K562 (cell line): Measurements from ENCODE around the gene RSPH9. TPM values are rescaled to one million over a fixed set of nuclear protein-coding genes. Genes with fewer than 3 reads are reported as not detected.

Source experiments
- ARID3B ChIP-seq: fragments of 250-450 bp; sonication (Bioruptor Pico); IDR thresholded peaks from 2 replicates; pipeline ENCODE4 v1.4.0; 2020; ENCODE audit warnings: borderline replicate concordance
- ATF4 ChIP-seq: fragments of 450-650 bp; formaldehyde crosslinking; IDR thresholded peaks from 2 replicates; pipeline ENCODE4 v1.4.0; 2022; ENCODE audit warnings: mild to moderate bottlenecking, moderate library complexity
- BRF2 ChIP-seq: IDR thresholded peaks from 3 replicates; pipeline ENCODE4 v1.6.1; 2011; ENCODE audit warnings: borderline replicate concordance, mild to moderate bottlenecking; ENCODE audit not compliant: insufficient read length, insufficient read depth
- ETS2 ChIP-seq: IDR thresholded peaks from 2 replicates; pipeline ENCODE4 v1.6.1; 2016; ENCODE audit warnings: borderline replicate concordance, missing genetic modification characterization, mild to moderate bottlenecking, moderate library complexity, missing compliant biosample characterization; ENCODE audit not compliant: poor library complexity, severe bottlenecking
- GATA2 ChIP-seq: sonication (generic); formaldehyde crosslinking; IDR thresholded peaks from 2 replicates; pipeline ENCODE4 v1.4.0; 2020; ENCODE audit warnings: mild to moderate bottlenecking, missing genetic modification reagents
- KAT8 ChIP-seq: fragments of 450-650 bp; IDR thresholded peaks from 2 replicates; pipeline ENCODE4 v1.6.1; 2016; ENCODE audit warnings: low read depth, mild to moderate bottlenecking
- MAFK ChIP-seq: IDR thresholded peaks from 2 replicates; pipeline ENCODE4 v1.6.1; 2011; ENCODE audit warnings: low read length, improper control_type of control experiment
- MIER1 ChIP-seq: fragments of 450-650 bp; IDR thresholded peaks from 2 replicates; pipeline ENCODE4 v1.6.1; 2016; ENCODE audit warnings: antibody characterized with exemption, mild to moderate bottlenecking, low read depth
- NCOA2 ChIP-seq, 2 experiments: fragments of 450-650 bp; IDR thresholded peaks; 2 replicates each; pipeline ENCODE4 v1.6.1; 2018; ENCODE audit warnings: mild to moderate bottlenecking in 2 of 2, moderate library complexity in 1 of 2; ENCODE audit not compliant: partially characterized antibody in 2 of 2
- NCOR1 ChIP-seq: fragments of 450-650 bp; IDR thresholded peaks from 2 replicates; pipeline ENCODE4 v1.6.1; 2016; ENCODE audit warnings: mild to moderate bottlenecking, moderate library complexity
- NR1H2 ChIP-seq: sonication (generic); formaldehyde crosslinking; IDR thresholded peaks from 2 replicates; pipeline ENCODE4 v1.4.0; 2020; ENCODE audit warnings: mild to moderate bottlenecking, missing genetic modification reagents
- NR3C1 ChIP-seq: sonication (generic); formaldehyde crosslinking; IDR thresholded peaks from 2 replicates; pipeline ENCODE4 v1.8.1; 2022; ENCODE audit warnings: missing genetic modification reagents
- RAD51 ChIP-seq: fragments of 450-650 bp; IDR thresholded peaks from 2 replicates; pipeline ENCODE4 v1.7.1; 2016; ENCODE audit warnings: low read depth, mild to moderate bottlenecking, borderline replicate concordance
- SAFB2 ChIP-seq: fragments of 200-400 bp; formaldehyde crosslinking; IDR thresholded peaks from 2 replicates; pipeline ENCODE4 v1.6.1; 2018; ENCODE audit warnings: borderline replicate concordance, low read length, low read depth, moderate library complexity; ENCODE audit not compliant: severe bottlenecking
- SREBF1 ChIP-seq: fragments of 150-350 bp; IDR thresholded peaks from 2 replicates; pipeline ENCODE4 v1.6.1; 2014; ENCODE audit warnings: antibody characterized with exemption, low read depth, low read length, borderline replicate concordance
- STAG1 ChIP-seq: sonication (generic); formaldehyde crosslinking; IDR thresholded peaks from 2 replicates; pipeline ENCODE4 v1.5.0; 2020; ENCODE audit warnings: missing genetic modification reagents, borderline replicate concordance
- TGIF2 ChIP-seq: sonication (generic); formaldehyde crosslinking; IDR thresholded peaks from 2 replicates; pipeline ENCODE4 v1.8.1; 2022; ENCODE audit warnings: mild to moderate bottlenecking, missing genetic modification reagents, moderate library complexity
- THRAP3 ChIP-seq: fragments of 450-650 bp; IDR thresholded peaks from 2 replicates; pipeline ENCODE4 v1.6.1; 2016; ENCODE audit warnings: mild to moderate bottlenecking, inconsistent platforms, borderline replicate concordance
- ZBED1 ChIP-seq: IDR thresholded peaks from 2 replicates; pipeline ENCODE4 v1.6.1; 2014
- ZBTB7A ChIP-seq: IDR thresholded peaks from 2 replicates; pipeline ENCODE4 v1.6.1; 2011; ENCODE audit warnings: low read depth, mild to moderate bottlenecking, low read length, moderate library complexity, borderline replicate concordance; ENCODE audit not compliant: control insufficient read depth
- ZNF124 ChIP-seq: sonication (generic); formaldehyde crosslinking; IDR thresholded peaks from 2 replicates; pipeline ENCODE4 v1.8.1; 2022; ENCODE audit warnings: missing genetic modification reagents
- ZNF133 ChIP-seq: fragments of 250-450 bp; sonication (Bioruptor Pico); IDR thresholded peaks from 2 replicates; pipeline ENCODE4 v1.4.0; 2020; ENCODE audit warnings: mild to moderate bottlenecking
- ZNF134 ChIP-seq: fragments of 250-450 bp; sonication (Bioruptor Pico); conservative IDR thresholded peaks from 2 replicates; pipeline ENCODE4 v1.4.0; 2020
- ZNF23 ChIP-seq: fragments of 250-450 bp; sonication (Bioruptor Pico); IDR thresholded peaks from 2 replicates; pipeline ENCODE4 v1.4.0; 2020; ENCODE audit warnings: mild to moderate bottlenecking
- ZNF311 ChIP-seq: fragments of 250-450 bp; sonication (Bioruptor Pico); IDR thresholded peaks from 2 replicates; pipeline ENCODE4 v1.4.0; 2020; ENCODE audit warnings: mild to moderate bottlenecking, moderate library complexity
- ZNF347 ChIP-seq: fragments of 450-650 bp; formaldehyde crosslinking; IDR thresholded peaks from 2 replicates; pipeline ENCODE4 v1.4.0; 2020; ENCODE audit warnings: low read depth, mild to moderate bottlenecking, moderate library complexity
- ZNF77 ChIP-seq: fragments of 250-450 bp; sonication (Bioruptor Pico); IDR thresholded peaks from 2 replicates; pipeline ENCODE4 v1.5.0; 2020
- polyA plus RNA-seq, 8 experiments: library from polyadenylated mRNA; depleted of rRNA in 4 of 8; stranded (reverse) in 5 of 8; unstranded in 3 of 8; fragments of >200 nt; fragmentation: Nextera tagmentation in 2 of 8; fragmentation: Illumina TruSeq in 1 of 8; extraction: Ambion mirVana in 2 of 8; extraction: Trizol in 1 of 8; gene quantifications; 2 replicates each; pipeline versions ENCODE4 v1.2.1 to v1.2.3, GENCODE V29; 2011 to 2014; ENCODE audit warnings: inconsistent platforms in 1 of 8, missing spikeins in 1 of 8
- total RNA-seq, 7 experiments: library from RNA; depleted of rRNA in 6 of 7; stranded (reverse); fragments of >200 nt in 6 of 7; fragmentation: Illumina TruSeq in 2 of 7; extraction: Trizol in 2 of 7; gene quantifications; 2 replicates each; pipeline versions ENCODE4 v1.2.1 to v1.2.3, GENCODE V29; 2011 to 2021; ENCODE audit warnings: low replicate concordance in 1 of 7

The RSPH9 gene
- total and polyA plus RNA-seq, 9 of the 15 experiments (the other 6 are each of a cell fraction or from before 2014, with no cell fraction given), result 0.05 to 0.60 (median 0.39) TPM; not detected in 6

- TF ChIP-seq NR1H2 (peak; percentile 93; the same call in 1 of the 2 replicates), TGIF2 (CRISPR knock-in tag) (no peak), ZBED1 (0 out of 2 replicates have a peak, but pooled peaks have one; percentile 72), MAFK (no peak), ZNF23 (no peak), STAG1 (CRISPR knock-in tag) (no peak), BRF2 (no peak), ZNF134 (CRISPR knock-in tag) (no peak), SAFB2 (no peak), ZNF347 (CRISPR knock-in tag) (no peak), MIER1 (peak; percentile 97), ARID3B (CRISPR knock-in tag) (no peak), ZNF77 (no peak), KAT8 (no peak), SREBF1 (no peak), ATF4 (no peak), RAD51 (no peak), ZNF311 (CRISPR knock-in tag) (no peak), NCOR1 (no peak), GATA2 (CRISPR knock-in tag) (peak; percentile 16; the same call in 1 of the 2 replicates), NCOA2 (IDR thresholded peaks at IDR 0.05; ENCODE audit: partially characterized antibody in 2 of 2) (no peak), THRAP3 (no peak), ZBTB7A (peak; percentile 52; the same call in 1 of the 2 replicates), ETS2 (no peak), NR3C1 (CRISPR knock-in tag) (no peak), ZNF124 (CRISPR knock-in tag) (no peak), ZNF133 (CRISPR knock-in tag) (no peak)
Measured at GRCh38 chr6:43635387-43636307, 9.2 kb upstream of the RSPH9 start, which contains the start of gene MAD2L1BP (continued).
